ENCODE data around the gene TNP2.
A peak's percentile ranks its signal among the peaks of the same experiment; 100 is the strongest.

TNP2 gene

DNA sequence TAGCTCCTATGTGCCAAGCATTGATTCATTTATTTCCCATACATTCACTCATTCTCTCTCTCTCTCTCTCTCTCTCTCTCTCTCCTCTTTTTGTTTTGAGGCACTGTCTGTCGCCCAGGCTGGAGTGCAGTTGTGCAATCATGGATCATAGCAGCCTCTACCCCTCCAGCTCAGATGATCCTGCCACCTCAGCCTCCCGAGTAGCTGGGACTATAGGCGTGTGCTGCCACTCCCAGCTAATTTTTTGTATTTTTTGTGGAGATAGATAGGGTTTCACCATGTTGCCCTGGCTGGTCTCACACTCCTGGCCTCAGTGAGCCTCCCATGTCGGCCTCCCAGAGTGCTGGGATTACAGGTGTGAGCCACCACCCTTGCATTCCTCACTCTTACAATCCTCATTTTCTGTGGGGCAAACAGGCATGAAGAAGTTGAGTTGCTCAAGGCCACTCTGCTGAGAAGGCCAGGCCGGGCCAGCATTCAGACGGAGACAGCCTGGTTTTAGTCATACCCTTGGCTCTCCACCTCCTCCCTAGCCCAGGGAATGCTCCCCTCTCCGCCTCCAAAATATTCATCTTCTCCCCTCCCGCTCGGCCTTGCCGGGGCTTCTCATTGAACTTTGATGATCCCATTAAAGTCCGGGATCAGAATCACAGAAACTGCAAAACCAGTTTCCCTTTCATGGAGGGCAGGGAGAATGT is 7.9 kb upstream of the TNP2 start:
- no peak for DNase-seq

DNA sequence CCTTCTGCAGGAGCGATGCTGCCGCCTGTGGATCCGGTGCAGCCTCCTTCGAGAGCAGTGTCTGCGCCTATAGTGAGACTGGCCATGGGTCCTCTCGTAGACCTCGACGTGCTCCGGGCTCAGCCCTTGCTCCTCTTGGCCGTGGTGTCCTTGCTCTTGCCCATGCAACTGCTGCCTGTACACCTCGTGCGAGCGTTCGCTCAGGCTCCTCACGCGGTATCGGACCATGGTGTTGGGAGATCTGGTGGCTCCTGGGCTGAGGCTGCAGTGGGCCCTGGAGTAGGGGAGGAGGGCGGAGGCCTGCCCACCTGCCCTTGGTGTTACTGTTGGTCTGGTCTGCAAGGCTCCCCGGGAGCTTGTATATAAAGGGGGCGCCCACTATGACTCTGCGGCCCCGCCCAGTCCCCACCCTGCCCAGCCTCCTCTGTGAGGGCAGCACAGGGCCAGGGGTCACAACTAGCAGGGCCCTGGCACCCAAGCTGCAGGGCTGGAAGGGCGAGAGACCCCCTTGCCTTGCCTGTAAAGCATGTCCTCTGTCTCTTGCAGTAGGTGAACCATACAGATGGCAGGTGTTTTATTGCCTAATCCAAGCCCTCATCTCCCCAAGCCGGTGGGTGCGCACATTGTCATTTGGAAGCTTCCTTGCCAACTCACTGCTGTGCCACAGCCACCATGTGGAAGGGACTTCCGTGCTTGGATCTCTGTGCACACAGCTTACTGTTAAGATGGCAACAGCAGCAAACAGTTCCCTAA is 7.2 kb upstream of the TNP2 start, which contains the start of gene PRM2:
TSS of gene PRM2 (minus strand) at position 338 of the 753 bp plus-strand sequence. CDS start at position 228, 110 bp downstream.
- no peak for DNase-seq

DNA sequence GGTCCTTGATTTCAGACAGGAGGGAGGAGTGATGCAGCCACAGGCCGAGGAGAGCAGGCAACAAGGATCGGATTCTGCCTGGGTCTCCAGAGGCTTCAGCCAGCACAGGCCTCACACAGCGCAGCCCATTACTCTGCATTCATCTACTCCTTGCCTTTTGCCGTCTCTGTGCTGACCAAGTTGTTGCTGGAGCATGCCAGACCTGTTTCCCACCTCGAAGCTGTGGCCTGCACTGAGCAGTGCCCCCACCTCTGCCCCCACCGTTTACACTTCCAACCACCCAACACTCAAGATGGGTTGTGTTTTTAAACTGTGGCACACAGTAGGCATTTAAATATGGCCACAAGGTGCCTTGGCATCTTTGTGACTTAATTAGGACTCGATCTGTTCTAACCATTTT is 5.8 kb upstream of the TNP2 start:
- no peak for DNase-seq

DNA sequence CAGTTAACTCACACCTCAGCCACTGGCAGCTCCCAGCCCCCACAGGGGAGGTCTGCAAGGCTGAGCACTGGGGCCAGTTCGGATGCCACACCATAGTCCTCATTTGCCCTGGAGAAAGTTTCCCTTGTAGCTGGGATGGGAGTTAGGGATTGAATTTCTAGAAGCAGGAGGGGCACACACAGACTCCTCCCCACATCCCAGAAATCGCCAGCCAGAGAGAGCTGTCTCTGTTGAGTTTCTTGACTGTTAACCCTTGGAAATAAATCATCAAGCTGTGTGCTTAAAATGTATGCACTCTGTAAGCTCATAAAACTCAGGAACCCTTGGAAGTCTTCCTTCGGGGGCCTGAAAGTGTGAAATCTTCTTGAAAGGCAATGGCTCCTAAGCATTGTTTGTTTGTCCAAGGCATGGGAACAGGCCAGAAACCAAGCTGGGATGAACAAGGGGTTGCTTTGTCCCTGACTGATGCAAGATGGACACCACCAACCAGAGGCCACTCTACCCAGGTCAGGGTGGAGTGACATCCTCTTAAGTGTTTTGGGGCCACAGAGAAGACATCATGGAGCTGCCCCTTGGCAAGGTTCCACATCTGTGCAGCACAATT is 4.7 kb upstream of the TNP2 start:
- DNase-seq = no peak

DNA sequence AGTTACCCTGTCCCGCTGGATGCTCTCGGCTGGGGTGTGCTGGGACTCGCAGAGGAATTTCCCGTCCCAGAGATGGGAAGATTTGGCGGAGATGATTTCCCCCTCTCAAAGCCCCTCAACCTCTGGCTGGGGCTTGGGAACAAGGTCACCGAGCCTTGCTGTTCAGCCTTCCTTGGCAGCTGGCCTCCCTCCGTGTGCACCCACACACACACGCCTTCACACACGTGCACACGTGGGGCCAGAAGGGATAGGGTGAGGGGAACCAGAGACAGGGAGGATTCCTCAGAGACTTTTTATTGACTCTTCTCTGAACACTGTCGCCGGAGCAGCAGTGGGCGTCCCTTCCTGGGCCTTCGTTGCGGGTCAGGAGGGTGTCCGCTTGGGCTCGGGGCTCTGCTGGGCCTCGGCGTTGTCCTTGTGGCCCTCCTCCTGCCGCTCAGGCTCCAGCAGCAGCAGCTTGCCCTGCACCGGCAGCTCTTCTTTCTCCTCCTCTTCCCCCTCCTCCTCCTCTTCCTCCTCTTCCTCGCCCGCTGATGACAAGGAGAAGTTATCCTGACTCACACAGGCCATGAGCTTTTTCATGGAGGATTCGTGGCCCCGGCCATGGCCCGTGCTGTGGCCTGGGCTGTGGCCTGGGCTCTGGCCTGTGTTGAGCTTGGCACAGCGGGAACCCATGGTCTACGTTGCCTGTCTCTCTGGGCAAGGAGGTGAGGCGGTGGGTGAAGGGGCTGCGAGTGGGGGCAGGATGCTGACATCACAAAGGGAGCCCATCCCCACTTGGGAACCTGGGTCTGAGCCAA is 4.0 kb upstream of the TNP2 start, which contains the start of gene PRM3:
TSS of gene PRM3 (minus strand) at position 709 of the 800 bp plus-strand sequence. CDS start at position 675, 34 bp downstream.
- DNase-seq = no peak

DNA sequence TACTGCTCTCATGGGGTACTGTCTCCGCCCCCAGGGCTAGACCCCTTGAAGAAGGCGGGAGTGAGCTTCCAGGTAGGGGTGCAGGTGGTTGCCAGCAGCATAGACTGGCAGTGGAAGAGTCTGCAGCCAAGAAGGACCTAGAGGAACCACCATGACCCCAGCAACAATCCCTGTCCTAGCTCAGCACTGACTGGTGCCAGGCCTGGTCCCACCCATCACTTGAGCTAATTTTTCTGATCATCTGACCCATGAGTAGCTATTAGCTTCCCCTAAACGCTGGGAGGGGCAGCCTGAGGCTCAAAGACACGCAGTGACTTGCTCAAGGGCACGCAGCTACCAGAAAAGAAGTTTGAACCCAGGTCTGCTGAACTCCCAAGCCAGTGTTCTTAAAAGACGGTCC is 3.4 kb upstream of the TNP2 start:
- DNase-seq = no peak

DNA sequence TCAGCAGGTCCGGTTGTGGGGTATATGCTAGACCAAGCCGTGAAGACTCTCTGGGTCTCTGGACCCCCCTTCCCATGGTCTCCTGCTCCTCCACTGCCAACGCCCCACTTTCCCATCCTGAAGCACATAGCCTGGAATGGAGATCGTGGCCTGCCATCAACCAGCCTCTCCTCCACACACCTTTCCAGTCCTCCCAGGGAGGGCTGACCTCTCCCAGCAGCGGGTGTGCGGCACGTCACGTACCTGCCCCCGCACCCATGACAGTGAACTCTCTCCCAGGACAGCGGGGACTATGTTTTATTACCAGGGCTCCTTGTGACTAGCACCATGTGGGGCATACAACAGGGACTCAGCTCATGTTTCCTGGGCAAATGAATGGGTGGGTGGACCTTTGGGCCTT is 2.5 kb upstream of the TNP2 start:
- no peak for DNase-seq

DNA sequence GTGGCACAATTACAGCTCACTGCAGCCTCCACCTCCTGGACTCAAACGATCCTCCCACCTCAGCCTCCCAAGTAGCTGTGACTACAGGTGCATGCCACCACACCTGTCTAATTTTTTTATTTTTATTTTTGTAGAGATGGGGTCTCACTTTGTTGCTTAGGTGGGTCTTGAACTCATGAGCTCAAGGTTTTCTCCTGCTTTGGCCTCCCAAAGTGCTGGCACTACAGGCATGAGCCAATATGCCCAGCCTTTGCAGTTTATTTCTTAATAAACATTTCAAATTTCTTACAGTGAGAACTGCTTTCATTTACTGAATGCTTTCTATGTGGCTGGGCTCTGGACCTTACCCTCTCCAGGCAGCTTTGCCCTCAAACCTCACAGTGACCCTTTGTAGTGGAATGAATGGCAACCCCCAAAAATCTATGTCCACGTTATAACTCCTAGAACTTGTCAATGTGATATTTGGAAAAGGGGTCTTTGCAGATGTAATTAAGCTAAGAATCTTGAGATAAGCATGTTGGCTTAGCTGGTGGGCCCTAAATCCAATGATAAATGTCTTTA is 1.6 kb upstream of the TNP2 start:
- DNase-seq = no peak

DNA sequence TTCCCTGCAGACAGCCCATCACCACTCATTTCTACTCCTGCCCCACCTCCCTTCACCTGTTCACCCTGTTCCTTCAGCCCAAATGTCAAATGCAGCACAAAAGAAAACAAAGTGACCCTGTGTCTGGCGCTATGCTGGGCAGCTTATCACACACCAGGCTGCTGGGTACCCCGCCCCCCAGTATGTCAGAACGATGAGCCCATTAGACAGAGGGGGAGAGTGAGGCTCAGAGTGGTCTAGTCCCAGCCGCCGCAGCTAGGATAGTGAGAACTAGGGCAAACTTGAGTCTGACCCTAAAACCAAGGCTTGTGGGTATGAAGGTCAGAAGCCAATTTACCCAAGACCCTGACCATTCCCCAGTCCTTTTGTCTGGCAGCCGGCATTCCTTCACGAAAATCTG is 4.0 kb downstream of the TNP2 start:
- no peak for DNase-seq

DNA sequence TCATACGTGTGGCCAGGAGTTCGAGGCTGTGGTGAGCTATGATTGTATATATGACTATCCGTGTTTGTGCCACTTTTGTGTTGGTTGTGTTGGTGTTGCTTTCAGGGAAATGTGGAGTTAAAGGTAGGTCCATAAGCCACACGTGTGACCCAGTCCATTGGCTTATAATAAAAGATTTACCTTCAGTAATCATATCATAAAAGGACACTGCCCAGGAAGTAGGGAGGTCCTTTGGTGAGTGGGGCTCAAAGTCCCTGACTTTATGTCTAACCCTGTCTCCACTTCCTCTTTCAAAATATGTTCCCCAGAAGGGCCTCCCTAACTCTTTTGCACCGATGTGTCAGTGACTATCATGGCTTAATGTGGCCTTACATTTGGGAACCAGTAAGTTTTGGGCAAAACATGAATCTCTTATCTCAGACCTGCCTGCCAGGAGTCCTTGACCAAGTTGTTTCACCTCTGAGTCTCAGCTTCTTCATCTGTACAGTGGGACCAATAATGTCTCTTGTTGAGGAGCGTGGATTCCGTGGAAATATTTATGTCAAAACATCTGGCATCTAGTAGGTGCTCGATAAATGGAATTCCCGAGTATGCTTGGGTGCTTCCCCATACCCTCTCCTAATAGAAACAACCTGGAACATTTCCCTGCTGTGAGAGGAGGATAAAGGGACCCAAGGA is 4.8 kb downstream of the TNP2 start:
- DNase-seq = no peak

DNA sequence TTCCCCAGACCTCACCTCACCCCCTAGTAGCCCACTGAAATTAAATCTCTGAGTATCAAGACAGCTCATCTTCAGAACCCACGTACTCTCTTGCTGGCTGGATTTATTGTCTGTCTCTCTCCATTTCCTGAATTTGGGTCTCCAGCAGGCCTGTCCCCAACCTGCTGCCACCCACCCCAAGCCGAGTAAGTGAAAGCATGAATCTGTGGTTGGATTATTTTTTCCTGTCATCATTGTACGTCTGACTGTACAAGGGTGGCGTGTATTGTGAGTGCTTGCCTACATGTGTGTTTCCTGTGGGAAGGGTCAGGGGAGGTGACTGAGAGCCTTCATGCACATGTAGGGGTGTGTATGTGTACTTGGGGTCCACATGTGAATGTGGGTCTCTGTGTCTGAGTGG is 5.4 kb downstream of the TNP2 start:
- no peak for DNase-seq

DNA sequence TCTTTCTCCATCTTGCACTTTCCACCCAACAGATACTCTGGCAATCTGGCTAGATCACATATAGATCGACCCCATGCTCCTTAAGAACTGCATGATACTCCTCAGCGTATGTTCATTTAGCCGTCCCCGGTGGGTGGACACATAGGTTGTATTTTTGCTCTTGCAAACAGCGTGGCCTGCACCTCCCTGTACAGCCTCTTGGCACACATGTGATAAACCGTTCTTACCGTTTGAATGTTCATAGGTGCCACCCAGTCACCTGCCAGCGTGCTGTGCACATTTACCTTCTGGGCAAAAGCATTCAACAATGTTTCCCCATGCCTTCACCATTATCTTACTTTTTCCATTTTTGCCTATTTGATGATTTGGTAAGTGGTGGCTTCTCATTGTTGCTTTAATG is 6.2 kb downstream of the TNP2 start:
- no peak for DNase-seq

DNA sequence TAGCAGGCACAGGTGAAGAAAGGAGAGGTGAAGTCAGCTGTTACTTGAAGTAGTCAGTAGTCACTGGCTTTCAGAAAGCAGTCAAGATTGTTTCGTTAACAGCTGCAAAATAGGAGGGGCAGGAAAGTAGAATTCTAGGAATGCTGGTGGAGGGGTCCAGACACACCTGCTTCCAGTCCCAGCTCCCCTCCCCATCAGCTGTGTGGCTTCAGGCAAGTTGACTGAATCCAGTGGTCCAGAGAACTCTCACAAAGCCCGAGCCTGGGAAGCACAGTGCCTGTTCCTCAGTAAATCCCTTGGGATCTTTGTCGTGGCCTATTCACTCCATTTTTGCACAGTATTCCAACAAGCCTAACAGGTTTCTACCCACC is 8.5 kb downstream of the TNP2 start:
- no peak for DNase-seq

DNA sequence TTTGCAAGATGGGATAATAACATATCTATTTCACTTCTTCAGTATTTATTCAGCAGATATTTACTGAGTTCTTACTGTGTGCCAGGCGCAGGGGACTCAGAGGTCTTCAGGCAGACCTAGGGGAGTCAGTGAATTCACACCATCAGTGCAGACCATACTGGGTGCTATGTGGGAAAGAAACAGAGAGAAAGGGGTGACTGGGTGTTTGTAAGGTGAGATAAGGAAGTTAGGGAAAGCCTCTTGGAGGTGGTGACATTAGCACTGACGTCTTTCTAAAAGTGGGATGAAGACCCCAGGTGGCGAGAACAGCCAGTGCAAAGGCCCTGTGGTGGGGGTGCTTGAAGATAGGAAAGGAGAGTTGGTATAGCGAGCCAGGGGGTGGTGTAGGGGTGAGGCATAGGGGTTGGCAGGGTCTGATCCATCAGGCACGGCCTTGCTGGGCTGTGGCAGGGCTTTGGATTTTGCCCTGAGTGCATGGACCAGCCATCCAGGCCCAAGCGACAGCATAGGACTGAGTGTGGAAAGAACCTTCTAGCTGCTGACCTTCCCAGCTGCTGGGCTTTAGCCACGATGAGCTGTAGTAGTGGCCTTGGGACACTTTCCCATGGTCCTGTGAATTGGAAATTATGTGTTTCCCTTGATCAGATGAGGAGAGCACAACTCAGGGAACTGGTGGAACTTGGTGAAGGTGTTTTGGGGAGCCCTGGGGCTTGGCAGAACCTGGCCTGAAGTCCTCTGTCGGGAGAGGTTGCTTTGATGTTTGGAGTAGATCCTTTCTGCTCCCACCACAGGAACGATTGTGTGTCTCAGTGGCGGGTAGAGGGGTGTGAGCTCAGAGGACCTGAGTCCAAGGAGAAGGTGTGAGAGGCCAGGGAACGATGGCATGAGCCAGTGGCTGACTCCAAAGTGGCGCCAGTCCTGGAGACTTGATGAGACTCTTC is 9.2 kb downstream of the TNP2 start:
- no peak for DNase-seq

DNA sequence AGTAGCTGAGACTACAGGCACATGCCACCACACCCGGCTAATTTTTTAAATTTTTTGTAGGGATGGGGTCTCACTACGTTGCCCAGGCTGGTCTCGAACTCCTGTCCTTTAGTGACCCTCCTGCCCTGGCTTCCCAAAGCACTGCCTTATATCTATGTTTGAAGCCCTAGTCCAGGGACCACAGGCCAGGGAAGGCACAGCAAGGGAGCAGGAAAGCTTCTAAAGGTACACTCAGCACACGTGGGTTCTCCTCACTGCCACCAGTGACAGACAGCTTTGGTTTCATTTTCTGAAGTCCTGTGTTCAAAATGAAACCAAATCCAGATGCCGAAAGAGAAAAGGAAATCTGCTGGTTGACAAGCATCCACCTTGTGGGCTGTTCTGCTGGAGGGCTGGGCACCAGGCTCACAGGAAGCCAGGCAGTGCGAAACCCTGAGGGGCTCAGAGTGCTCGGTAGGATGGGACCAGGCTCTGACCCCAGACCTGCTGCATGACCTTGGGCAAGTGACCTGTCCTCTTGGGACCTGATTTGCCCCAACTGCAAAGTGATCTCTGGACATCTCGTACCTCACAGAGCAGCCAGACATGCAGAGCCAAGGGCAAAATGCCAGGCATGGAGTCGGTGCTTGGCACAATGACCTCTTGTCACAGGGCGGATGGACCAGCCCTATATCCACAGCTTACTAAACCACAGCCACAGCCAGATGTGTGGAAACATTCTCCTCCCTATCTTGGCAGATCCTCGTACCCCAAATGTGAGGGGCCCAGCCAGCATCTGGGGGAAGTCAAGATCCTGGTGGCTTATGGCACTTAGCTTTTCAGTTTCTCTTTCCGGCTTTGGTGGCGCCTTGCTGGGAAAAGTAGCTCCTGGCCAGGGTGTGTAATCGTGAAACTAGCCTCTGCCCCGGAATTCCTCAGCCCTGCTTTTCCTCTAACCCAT is 10.3 kb downstream of the TNP2 start:
- no peak for DNase-seq

DNA sequence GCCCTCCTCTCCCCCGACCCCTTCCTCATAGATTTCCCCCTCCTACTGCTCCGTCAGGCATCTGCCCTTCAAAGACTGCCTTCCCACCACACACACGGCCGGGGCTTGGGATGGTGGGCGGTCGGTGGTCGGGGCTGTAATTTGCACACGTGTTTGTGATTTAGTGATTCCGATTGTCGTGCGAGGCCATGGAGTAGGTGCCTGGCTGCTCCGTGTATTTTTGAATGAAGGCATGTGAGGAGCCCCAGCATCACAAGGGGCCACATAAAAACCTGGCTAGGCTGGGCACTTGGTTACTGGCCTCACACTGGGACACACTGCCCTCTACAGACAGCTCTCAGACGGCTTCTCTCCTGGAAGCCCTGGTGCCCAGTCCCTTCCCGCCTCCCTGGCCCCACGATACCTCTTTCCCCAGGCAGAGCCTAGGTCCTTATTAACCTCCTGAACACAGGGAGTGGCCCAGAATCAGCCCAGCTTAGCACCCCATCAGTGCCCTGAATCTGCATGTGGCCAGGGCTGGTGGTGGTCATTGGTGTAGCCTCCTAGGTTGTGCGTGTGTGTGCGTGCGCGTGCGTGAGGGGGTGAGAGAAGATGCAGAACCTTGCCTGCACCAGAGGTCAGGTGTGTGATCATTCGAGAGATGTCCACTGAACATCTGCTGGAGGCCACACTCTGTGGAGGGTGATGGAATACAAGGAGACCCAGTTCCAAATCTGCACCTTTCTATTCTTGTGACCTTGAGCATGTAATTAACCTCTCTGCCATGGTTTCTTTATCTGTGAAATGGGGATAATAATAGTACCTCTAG is 11.8 kb downstream of the TNP2 start:
- DNase-seq = peak; percentile 23

DNA sequence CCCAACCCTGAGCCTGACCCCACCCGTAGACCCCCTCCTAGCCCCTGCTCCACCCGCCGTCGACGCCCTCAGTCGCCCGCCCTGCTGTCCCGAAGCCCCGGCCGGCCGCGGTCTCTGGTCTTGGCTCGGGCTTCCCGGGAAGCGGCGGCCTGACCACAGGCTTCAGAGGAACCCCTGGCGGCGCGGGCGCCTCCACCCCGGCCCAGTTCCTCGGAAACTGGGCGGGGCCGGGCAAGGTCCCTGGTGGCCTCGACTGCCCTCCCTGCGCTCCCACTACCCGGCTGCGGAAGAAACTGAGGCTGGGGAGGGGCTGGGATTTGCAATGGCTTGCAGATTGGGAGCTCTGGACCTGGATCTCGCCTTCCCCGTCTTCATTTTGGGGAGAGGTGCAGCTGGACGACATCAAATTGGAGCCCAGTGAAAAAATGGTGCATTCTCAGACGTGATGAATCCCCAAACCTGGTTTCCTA is 12.4 kb downstream of the TNP2 start:
- DNase-seq = no peak

DNA sequence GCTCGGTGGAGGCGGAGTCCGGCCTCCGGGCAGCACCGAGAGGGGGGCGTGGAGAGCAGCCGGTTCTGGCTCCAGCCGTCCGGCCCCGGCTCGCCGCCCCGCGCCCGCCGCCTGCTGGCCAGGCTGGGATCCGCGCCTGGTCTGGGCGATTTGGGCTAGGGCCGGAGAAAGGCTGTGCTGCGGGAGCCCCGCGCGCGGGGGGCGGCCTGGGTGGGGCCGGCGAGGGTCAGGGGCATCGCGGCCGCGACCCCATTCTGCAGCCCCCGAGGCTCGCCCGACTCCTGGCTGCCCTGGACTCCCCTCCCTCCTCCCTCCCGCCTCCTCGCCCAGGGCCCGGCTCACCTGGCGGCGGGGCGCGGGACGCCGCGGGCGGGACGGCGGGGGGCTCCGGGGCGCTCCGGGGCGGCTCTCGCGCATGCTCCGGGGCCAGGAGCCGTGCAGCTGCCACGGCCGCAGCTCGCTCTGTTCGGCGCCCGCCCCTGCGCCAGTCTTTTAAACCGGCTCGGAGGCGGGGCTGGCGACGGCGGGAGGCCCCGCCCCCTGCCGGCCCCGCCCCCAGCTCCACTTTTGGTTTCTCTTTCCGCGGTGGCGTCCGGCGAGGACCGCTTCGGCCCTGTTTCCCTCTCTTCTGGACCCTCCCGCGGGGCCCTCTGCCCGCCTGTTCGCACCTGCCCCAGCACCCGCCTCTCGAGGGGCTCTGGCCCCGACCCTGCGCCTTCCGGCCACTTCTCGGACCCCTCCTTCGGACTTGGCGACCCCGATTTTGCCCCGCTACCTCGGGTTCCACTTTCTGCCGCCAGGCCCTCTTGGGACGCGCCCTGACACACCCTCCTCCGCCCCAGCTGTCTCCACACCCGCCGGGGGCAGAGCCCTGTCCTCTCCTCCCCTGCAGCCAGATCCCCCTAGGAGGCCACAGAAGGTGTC is 13.1 kb downstream of the TNP2 start, which contains the start of gene SOCS1:
TSS of gene SOCS1 (minus strand) at position 468 of the 924 bp plus-strand sequence. CDS start 726 bp downstream, outside the sequence.
- no peak for DNase-seq
